Smooth muscle cell (in vitro differentiated cells): ENCODE measurements around the gene PSMA1. TPM values are rescaled to one million over a fixed set of nuclear protein-coding genes. Genes with fewer than 3 reads are reported as not detected.

Experiments used
- DNase-seq: peaks from one replicate; lab custom pipeline; 2025; ENCODE audit not compliant: unreplicated experiment; lab: John Stamatoyannopoulos, UW
- H2AFZ ChIP-seq: fragments of 200-600 bp; sonication (generic); 2 replicates; pipeline ENCODE4 v1.6.0; 2016; ENCODE audit warnings: antibody characterized with exemption, low read depth, mild to moderate bottlenecking
- H3F3A ChIP-seq: fragments of 200-600 bp; sonication (generic); 2 replicates; pipeline ENCODE4 v1.6.0; 2017; ENCODE audit warnings: antibody characterized with exemption, low read depth
- H3K27ac ChIP-seq: fragments of 200-600 bp; sonication (generic); 2 replicates; pipeline ENCODE4 v1.5.1; 2016; ENCODE audit warnings: low read depth, mild to moderate bottlenecking
- H3K27me3 ChIP-seq: fragments of 200-600 bp; sonication (generic); 2 replicates; pipeline ENCODE4 v1.6.1; 2016; ENCODE audit warnings: low read depth, mild to moderate bottlenecking
- H3K36me3 ChIP-seq: fragments of 200-600 bp; sonication (generic); 2 replicates; pipeline ENCODE4 v1.5.1; 2016; ENCODE audit warnings: low read depth
- H3K4me1 ChIP-seq: fragments of 200-600 bp; sonication (generic); 2 replicates; pipeline ENCODE4 v1.5.1; 2016; ENCODE audit warnings: low read depth
- H3K4me2 ChIP-seq: fragments of 200-600 bp; sonication (generic); 2 replicates; pipeline ENCODE4 v1.6.0; 2016; ENCODE audit warnings: mild to moderate bottlenecking
- H3K4me3 ChIP-seq: fragments of 200-600 bp; sonication (generic); 2 replicates; pipeline ENCODE4 v1.5.1; 2016; ENCODE audit warnings: mild to moderate bottlenecking
- H3K79me2 ChIP-seq: fragments of 200-600 bp; sonication (generic); 2 replicates; pipeline ENCODE4 v1.6.0; 2016; ENCODE audit warnings: low read depth, mild to moderate bottlenecking
- H3K9ac ChIP-seq: fragments of 200-600 bp; sonication (generic); 2 replicates; pipeline ENCODE4 v1.6.0; 2016; ENCODE audit warnings: low read depth
- H3K9me3 ChIP-seq: fragments of 200-600 bp; sonication (generic); replicated peaks from 2 replicates; pipeline ENCODE4 v1.5.1; 2016; ENCODE audit warnings: low read depth
- H4K20me1 ChIP-seq: fragments of 200-600 bp; sonication (generic); 2 replicates; pipeline ENCODE4 v1.6.0; 2016; ENCODE audit warnings: low read depth
- WGBS: methylation state at CpG from one replicate; pipeline ENCODE4 v1.1.7; 2016; ENCODE audit warnings: low lambda C conversion rate; 5-methylcytosine and 5-hydroxymethylcytosine counted together
- polyA plus RNA-seq: library from polyadenylated mRNA; unstranded; fragments of >200 nt; fragmentation: Nextera tagmentation; extraction: Ambion mirVana; gene quantifications from 2 replicates; pipeline ENCODE4 v1.2.1, GENCODE V29; 2016
- small RNA-seq: library from RNA; depleted of rRNA; stranded (forward); fragments of <200 nt; gene quantifications from one replicate; pipeline ENCODE3, GENCODE V24; 2014
- total RNA-seq: library from RNA; depleted of rRNA; stranded (reverse); fragments of >200 nt; gene quantifications from 2 replicates; pipeline ENCODE4 v1.2.3, GENCODE V29; 2014
- TF ChIP-seq, protein P1 (sequence below): fragments of 200-600 bp; sonication (generic); IDR thresholded peaks from 2 replicates; pipeline ENCODE4 v1.5.1; 2017; ENCODE audit warnings: borderline replicate concordance, mild to moderate bottlenecking, antibody characterized with exemption; ENCODE audit not compliant: insufficient read depth, poor library complexity, severe bottlenecking

Gene PSMA1
- total and polyA plus RNA-seq, 2 experiments from 2014 or later, result 205 to 256 TPM

DNA sequence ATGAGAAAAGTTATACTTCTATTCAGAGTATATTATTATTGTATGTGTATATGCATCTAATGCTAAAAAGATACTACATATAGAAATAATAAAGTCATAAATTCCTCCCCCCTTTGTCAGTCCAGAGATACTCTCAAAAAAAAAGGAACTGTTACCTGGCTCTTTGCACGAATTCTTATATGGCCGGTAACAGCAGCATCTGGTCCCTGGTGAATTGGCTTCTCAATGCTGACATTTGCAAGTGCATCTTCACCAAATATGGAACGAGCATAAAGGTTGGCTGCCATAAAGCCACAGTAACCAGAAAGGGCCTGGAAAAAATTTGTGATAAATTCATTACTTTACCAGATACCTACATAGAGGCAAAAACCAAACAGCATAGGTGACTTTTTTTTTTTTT, 61.8 kb downstream of the PSMA1 start:
- 100% methylated on average over 3 of the region's 3 CpGs for WGBS
- no peaks in the 10 kb centered on the region for H3K27me3 ChIP-seq
- H3K36me3 ChIP-seq, result peaks cover 44% of the 10 kb centered on the region

DNA sequence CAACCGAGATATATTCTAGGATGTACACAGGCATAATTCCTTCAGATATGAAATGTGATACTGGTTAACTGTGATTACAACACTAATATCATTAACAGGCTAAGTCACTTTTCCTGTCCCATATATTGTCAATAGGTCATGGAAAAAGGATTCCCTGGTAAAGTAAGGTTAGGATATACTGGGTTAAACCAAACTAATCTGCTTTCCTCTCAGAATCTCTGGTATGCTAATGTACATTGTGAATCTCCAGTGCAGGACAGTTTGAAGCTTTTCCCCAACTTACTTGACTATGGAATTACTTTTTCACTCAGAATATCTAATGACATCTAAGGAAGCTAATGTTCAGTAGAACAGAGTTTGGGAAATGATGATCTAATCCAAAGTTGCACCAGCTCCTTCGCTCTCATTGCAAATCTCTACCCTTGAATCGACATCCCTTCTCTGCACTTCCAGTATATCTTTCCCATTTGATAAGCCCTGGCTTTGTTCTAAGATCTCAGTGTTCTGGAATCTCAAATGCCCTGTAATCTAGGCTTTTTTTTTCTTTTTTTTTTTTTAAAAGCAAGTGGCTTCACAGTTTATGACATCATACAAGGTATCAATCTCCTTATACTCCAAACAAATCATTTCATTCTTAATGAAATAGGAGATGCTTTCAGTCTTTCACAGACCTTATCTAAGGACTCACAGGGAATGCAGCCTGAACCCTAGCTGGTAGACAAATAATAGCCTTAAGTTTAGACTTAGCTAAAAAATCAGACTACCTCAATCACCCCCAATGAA, 64.3 kb downstream of the PSMA1 start:
- H3K9ac ChIP-seq, result no peak overlapping the region
- H3K4me1 ChIP-seq, result no peaks in the 10 kb centered on the region
- peaks cover 28% of the 10 kb centered on the region for H3K36me3 ChIP-seq
- no peaks in the 10 kb centered on the region for H3K27me3 ChIP-seq
- no peaks in the 10 kb centered on the region for H3K9me3 ChIP-seq
- no peak overlapping the region for H3K4me3 ChIP-seq
- H2AFZ ChIP-seq, result no peak overlapping the region
- peaks cover 29% of the 10 kb centered on the region for H3F3A ChIP-seq
- DNase-seq, result no peak
- H4K20me1 ChIP-seq, result peaks cover 55% of the 10 kb centered on the region
- 81% methylated on average over 3 of the region's 3 CpGs for WGBS
- H3K4me2 ChIP-seq, result no peak overlapping the region
- TF ChIP-seq, protein P1, sequence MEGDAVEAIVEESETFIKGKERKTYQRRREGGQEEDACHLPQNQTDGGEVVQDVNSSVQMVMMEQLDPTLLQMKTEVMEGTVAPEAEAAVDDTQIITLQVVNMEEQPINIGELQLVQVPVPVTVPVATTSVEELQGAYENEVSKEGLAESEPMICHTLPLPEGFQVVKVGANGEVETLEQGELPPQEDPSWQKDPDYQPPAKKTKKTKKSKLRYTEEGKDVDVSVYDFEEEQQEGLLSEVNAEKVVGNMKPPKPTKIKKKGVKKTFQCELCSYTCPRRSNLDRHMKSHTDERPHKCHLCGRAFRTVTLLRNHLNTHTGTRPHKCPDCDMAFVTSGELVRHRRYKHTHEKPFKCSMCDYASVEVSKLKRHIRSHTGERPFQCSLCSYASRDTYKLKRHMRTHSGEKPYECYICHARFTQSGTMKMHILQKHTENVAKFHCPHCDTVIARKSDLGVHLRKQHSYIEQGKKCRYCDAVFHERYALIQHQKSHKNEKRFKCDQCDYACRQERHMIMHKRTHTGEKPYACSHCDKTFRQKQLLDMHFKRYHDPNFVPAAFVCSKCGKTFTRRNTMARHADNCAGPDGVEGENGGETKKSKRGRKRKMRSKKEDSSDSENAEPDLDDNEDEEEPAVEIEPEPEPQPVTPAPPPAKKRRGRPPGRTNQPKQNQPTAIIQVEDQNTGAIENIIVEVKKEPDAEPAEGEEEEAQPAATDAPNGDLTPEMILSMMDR, result peak; percentile 2
- peak overlapping the region; percentile 30 for H3K27ac ChIP-seq
- H3K79me2 ChIP-seq, result no peaks in the 10 kb centered on the region

More for the DNA sequence above, 61.8 kb downstream of the PSMA1 start:
- Histone ChIP-seq H3K4me1 (no peaks in the 10 kb centered on the region), H2AFZ (no peak overlapping the region), H3K4me3 (no peak overlapping the region), H3F3A (peaks cover 37% of the 10 kb centered on the region), H3K4me2 (no peak overlapping the region), H3K9me3 (no peaks in the 10 kb centered on the region), H3K79me2 (no peaks in the 10 kb centered on the region), H3K27ac (no peak overlapping the region), H3K9ac (no peak overlapping the region), H4K20me1 (peaks cover 77% of the 10 kb centered on the region)
- no peak for DNase-seq
- TF ChIP-seq, protein P1, result no peak

Small RNAs within 50 kb of the gene (small RNA-seq; reads per million reads assigned to genes)
- gene RNU7-49P, result not detected

Other genes starting within 250 kb of the PSMA1 start
- 37.9 and 53.6 TPM in 2 replicates for gene RRAS2, start 161.2 kb downstream of the PSMA1 start, total RNA-seq
- gene RRAS2, start 161.2 kb downstream of the PSMA1 start, polyA plus RNA-seq, result 27.0 and 27.3 TPM in 2 replicates
- 299 and 365 TPM in 2 replicates for gene COPB1, start 20.6 kb downstream of the PSMA1 start, total RNA-seq
- 130 and 135 TPM in 2 replicates for gene COPB1, start 20.6 kb downstream of the PSMA1 start, polyA plus RNA-seq
- 1.8 and 8.4 TPM in 2 replicates for gene PDE3B, start 123.4 kb upstream of the PSMA1 start, total RNA-seq
- gene PDE3B, start 123.4 kb upstream of the PSMA1 start, polyA plus RNA-seq, result 1.7 TPM in 2 replicates